ENCODE measurements around the gene SMCO4.

The SMCO4 gene

DNA sequence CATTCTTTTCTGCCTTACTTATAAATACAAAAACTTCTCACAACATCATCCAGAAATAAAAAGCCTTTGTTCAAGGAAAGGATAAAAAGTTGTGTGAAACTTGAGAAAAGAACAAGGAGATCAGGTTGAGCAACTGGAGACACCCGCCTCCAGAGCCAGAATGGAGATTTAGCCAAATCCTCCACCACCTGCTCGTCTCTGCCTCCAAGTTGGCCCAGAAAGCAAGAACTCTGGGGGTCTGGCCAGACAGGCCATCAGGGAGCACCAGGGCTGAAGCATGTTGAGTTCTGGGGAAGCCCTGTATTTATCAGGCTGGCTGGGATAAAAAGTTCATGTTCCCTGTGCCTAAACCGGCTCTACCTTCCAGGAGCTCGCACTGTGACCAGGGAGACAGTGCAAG lies 14.9 kb downstream of the SMCO4 start:
- ChIA-PET CTCF (no interaction called here), POLR2A (no interaction called here)
- DNase-seq (ENCODE audit: low read depth, low spot score): no peak
- no peak overlapping the region for H3K4me3 ChIP-seq (ENCODE audit: low read depth, low read length)
- TF ChIP-seq, protein P1, sequence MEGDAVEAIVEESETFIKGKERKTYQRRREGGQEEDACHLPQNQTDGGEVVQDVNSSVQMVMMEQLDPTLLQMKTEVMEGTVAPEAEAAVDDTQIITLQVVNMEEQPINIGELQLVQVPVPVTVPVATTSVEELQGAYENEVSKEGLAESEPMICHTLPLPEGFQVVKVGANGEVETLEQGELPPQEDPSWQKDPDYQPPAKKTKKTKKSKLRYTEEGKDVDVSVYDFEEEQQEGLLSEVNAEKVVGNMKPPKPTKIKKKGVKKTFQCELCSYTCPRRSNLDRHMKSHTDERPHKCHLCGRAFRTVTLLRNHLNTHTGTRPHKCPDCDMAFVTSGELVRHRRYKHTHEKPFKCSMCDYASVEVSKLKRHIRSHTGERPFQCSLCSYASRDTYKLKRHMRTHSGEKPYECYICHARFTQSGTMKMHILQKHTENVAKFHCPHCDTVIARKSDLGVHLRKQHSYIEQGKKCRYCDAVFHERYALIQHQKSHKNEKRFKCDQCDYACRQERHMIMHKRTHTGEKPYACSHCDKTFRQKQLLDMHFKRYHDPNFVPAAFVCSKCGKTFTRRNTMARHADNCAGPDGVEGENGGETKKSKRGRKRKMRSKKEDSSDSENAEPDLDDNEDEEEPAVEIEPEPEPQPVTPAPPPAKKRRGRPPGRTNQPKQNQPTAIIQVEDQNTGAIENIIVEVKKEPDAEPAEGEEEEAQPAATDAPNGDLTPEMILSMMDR (IDR thresholded peaks at IDR 0.05; ENCODE audit: insufficient read depth, low read length, missing control alignments): no peak

GRCh38 chr11:93526641-93527583 lies 16.3 kb downstream of the SMCO4 start:
- DNase-seq (ENCODE audit: low read depth, low spot score): no peak
- ChIA-PET CTCF (no interaction called here), POLR2A (no interaction called here)
- TF ChIP-seq, protein P1 (IDR thresholded peaks at IDR 0.05; ENCODE audit: insufficient read depth, low read length, missing control alignments): no peak
- H3K4me3 ChIP-seq (ENCODE audit: low read depth, low read length): no peak overlapping the region

- ChIA-PET POLR2A (no interaction called here), CTCF (no interaction called here)
- DNase-seq (ENCODE audit: low read depth, low spot score): no peak
- H3K4me3 ChIP-seq (ENCODE audit: low read depth, low read length): no peak overlapping the region
- TF ChIP-seq, protein P1 (IDR thresholded peaks at IDR 0.05; ENCODE audit: insufficient read depth, low read length, missing control alignments): no peak
Observed at GRCh38 chr11:93526346-93526633, 16.9 kb downstream of the SMCO4 start.

GRCh38 chr11:93525601-93526345 lies 17.4 kb downstream of the SMCO4 start:
- TF ChIP-seq, protein P1 (IDR thresholded peaks at IDR 0.05; ENCODE audit: insufficient read depth, low read length, missing control alignments): no peak
- H3K4me3 ChIP-seq (ENCODE audit: low read depth, low read length): no peak overlapping the region
- DNase-seq (ENCODE audit: low read depth, low spot score): no peak
- CTCF ChIA-PET: interaction anchor here (1.4 kb wide), 1 partner anchor 11 kb away, joined by 5 read pairs; no protein-coding TSS in a partner anchor
- POLR2A ChIA-PET: no interaction called here

DNA sequence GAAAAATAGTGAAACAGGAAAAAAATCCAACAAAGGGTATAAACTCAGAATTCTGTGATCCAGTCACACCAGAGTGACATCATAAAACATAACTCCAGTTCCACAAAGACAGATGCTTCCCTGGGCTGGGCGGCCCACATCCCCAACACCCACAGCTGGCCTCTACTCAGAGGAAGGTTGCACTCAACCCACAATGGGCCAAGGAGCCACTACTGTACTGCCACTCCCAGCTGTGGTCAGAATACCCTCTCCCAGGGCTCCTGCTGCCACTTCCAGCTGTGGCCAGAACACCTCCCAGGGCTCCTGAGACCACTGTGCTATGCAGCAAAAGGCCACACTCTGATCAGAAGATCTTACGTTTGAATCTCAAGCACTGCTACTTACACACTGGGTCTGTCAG lies 18.3 kb downstream of the SMCO4 start:
- CTCF ChIA-PET: interaction anchor here (1.4 kb wide), 1 partner anchor 10 kb away, joined by 5 read pairs; no protein-coding TSS in a partner anchor
- TF ChIP-seq, protein P1 (IDR thresholded peaks at IDR 0.05; ENCODE audit: insufficient read depth, low read length, missing control alignments): no peak
- no peak overlapping the region for H3K4me3 ChIP-seq (ENCODE audit: low read depth, low read length)
- no peak for DNase-seq (ENCODE audit: low read depth, low spot score)
- POLR2A ChIA-PET: no interaction called here

- POLR2A ChIA-PET: no interaction called here
- CTCF ChIA-PET: no interaction called here
Observed at GRCh38 chr11:93524173-93524536, 19.0 kb downstream of the SMCO4 start.

More at GRCh38 chr11:93524173-93524536, 19.0 kb downstream of the SMCO4 start:
- TF ChIP-seq, protein P1 (IDR thresholded peaks at IDR 0.05; ENCODE audit: insufficient read depth, low read length, missing control alignments): no peak
- no peak overlapping the region for H3K4me3 ChIP-seq (ENCODE audit: low read depth, low read length)
- DNase-seq (ENCODE audit: low read depth, low spot score): no peak

All from AG04449 (cell line).